ENCODE data around the gene HMG20A.

DNA sequence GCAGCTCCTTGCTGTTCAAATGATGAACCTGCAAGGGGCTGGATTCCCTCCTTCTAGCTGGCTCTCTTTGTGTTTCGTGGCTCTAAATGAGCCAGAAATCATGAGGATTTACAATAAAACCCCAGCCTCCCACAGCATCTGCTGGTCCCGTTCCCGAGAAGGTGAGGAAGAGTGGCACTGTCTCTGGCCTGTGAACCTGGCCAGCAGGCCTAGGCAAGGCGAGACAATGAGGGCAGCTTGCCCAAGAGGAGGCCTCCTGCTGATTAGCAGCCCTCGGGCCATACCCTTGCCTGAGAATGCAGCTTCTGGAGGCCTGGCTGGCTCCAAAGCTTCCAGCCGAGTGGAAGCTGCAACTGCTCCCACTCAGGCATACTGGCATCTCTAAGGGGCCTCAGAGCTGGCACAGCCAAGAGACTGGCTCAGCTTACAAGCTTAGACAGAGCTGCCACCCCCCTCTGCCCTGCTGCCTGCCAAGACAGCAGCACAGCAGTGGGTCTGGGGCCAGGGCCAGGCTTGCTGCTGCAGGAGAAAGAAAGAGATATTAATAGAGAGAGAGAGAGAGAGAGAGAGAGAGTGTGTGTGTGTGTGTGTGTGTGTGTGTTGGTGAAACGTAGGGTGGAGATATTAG, 76.5 kb downstream of the HMG20A start:
- TF ChIP-seq, protein P1, sequence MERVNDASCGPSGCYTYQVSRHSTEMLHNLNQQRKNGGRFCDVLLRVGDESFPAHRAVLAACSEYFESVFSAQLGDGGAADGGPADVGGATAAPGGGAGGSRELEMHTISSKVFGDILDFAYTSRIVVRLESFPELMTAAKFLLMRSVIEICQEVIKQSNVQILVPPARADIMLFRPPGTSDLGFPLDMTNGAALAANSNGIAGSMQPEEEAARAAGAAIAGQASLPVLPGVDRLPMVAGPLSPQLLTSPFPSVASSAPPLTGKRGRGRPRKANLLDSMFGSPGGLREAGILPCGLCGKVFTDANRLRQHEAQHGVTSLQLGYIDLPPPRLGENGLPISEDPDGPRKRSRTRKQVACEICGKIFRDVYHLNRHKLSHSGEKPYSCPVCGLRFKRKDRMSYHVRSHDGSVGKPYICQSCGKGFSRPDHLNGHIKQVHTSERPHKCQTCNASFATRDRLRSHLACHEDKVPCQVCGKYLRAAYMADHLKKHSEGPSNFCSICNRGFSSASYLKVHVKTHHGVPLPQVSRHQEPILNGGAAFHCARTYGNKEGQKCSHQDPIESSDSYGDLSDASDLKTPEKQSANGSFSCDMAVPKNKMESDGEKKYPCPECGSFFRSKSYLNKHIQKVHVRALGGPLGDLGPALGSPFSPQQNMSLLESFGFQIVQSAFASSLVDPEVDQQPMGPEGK (CRISPR knock-in tag; IDR thresholded peaks at IDR 0.05; ENCODE audit: borderline replicate concordance), result no peak
- no peak for TF ChIP-seq CSDC2 (CRISPR knock-in tag; IDR thresholded peaks at IDR 0.05)
- no peak for TF ChIP-seq ARNTL (CRISPR knock-in tag; IDR thresholded peaks at IDR 0.05; ENCODE audit: borderline replicate concordance, low read depth)
- no peak for TF ChIP-seq ZFP3 (CRISPR knock-in tag; IDR thresholded peaks at IDR 0.05)
- no peak for TF ChIP-seq RARB (CRISPR knock-in tag; IDR thresholded peaks at IDR 0.05)

Measured in SK-N-SH treated with all-trans-retinoic acid at 6 μM for 48 hours (cell line).